Caco-2 (cell line): ENCODE results near the gene UAP1. TPM values are rescaled to one million over a fixed set of nuclear protein-coding genes. Genes with fewer than 3 reads are reported as not detected.
A peak's percentile ranks its signal among the peaks of the same experiment; 100 is the strongest.

Source experiments
- Bru-seq: library from RNA; stranded (reverse); fragments of 400-500 nt; gene quantifications from one replicate; lab custom pipeline; 2021; lab: Mats Ljungman, UMichigan
- BruChase-seq, 2 experiments: library from RNA; stranded (reverse); fragments of 400-500 nt; gene quantifications; one replicate each; lab custom pipeline; 2021; lab: Mats Ljungman, UMichigan
- BruUV-seq: library from RNA; stranded (reverse); fragments of 400-500 nt; replicated peaks from 2 replicates; lab custom pipeline; 2021; lab: Mats Ljungman, UMichigan
- CTCF ChIA-PET: fragments of 300-600 bp; sonication (Branson Sonifier 250); formaldehyde crosslinking; loops from one replicate; lab custom pipeline; 2022; ENCODE audit warnings: antibody characterized with exemption; lab: Charles Lee
- POLR2A ChIA-PET: fragments of 300-600 bp; sonication (Branson Sonifier 250); formaldehyde crosslinking; loops from one replicate; lab custom pipeline; 2022; ENCODE audit warnings: antibody characterized with exemption; lab: Charles Lee
- DNase-seq, 2 experiments: peaks; one replicate each; pipeline versions ENCODE4 v3.0.0 to v3.0.0-alpha.2; 2020 to 2022
- H3K27me3 ChIP-seq: replicated peaks from 2 replicates; pipeline ENCODE4 v1.6.0; 2011; ENCODE audit warnings: low read length; ENCODE audit not compliant: control insufficient read depth, insufficient read depth
- H3K36me3 ChIP-seq: 2 replicates; pipeline ENCODE4 v1.5.1; 2011; ENCODE audit warnings: low read length; ENCODE audit not compliant: control insufficient read depth, insufficient read depth
- H3K4me1 ChIP-seq: fragments of 250-450 bp; sonication (Bioruptor Pico); 2 replicates; pipeline ENCODE4 v1.5.1; 2020; ENCODE audit warnings: mild to moderate bottlenecking
- H3K4me3 ChIP-seq: 2 replicates; pipeline ENCODE4 v1.5.1; 2011; ENCODE audit warnings: low read depth, mild to moderate bottlenecking, control low read depth, low read length
- H3K9me3 ChIP-seq: fragments of 250-450 bp; sonication (Bioruptor Pico); 2 replicates; pipeline ENCODE4 v1.5.1; 2020; ENCODE audit warnings: mild to moderate bottlenecking, moderate library complexity
- H3K27ac Mint-ChIP-seq: one replicate; pipeline ENCODE4 v1.8.0; 2022; ENCODE audit warnings: mixed read lengths; ENCODE audit not compliant: unreplicated experiment
- H3K27me3 Mint-ChIP-seq: one replicate; pipeline ENCODE4 v1.8.0; 2022; ENCODE audit warnings: mixed read lengths; ENCODE audit not compliant: insufficient read depth, unreplicated experiment
- H3K36me3 Mint-ChIP-seq: one replicate; pipeline ENCODE4 v1.8.0; 2022; ENCODE audit warnings: mild to moderate bottlenecking, mixed read lengths; ENCODE audit not compliant: insufficient read depth, unreplicated experiment
- H3K4me1 Mint-ChIP-seq: one replicate; pipeline ENCODE4 v1.8.0; 2022; ENCODE audit warnings: low read depth, mixed read lengths; ENCODE audit not compliant: unreplicated experiment
- H3K4me3 Mint-ChIP-seq: one replicate; pipeline ENCODE4 v1.8.0; 2022; ENCODE audit warnings: mild to moderate bottlenecking, moderate library complexity, mixed read lengths; ENCODE audit not compliant: unreplicated experiment
- H3K9me3 Mint-ChIP-seq: one replicate; pipeline ENCODE4 v1.8.0; 2022; ENCODE audit warnings: mixed read lengths; ENCODE audit not compliant: unreplicated experiment
- intact Hi-C: fragments of 100-400 bp; cut with micrococcal nuclease; formaldehyde crosslinking; loops from one replicate; pipeline ENCODE4 v1.10.0; 2022; ENCODE audit not compliant: unreplicated experiment
- long read RNA-seq: library from polyadenylated mRNA; stranded (forward); transcript quantifications from one replicate; pipeline ENCODE4 v2.0.0, GENCODE V29; 2022
- total RNA-seq: library from RNA; stranded (reverse); gene quantifications from 2 replicates; pipeline ENCODE4 v1.2.3, GENCODE V29; 2022
- TF ChIP-seq, protein P1 (sequence below), 2 experiments: fragments of 200-600 bp in 1 of 2; IDR thresholded peaks; 1 replicate in 1 of 2; 2 replicates in 1 of 2; pipeline versions ENCODE4 v1.5.1 to v1.8.0; 2011 to 2022; ENCODE audit warnings: antibody characterized with exemption in 1 of 2, control low read depth in 1 of 2, inconsistent platforms in 1 of 2, low read depth in 1 of 2, low read length in 1 of 2, mild to moderate bottlenecking in 1 of 2, moderate library complexity in 1 of 2; ENCODE audit not compliant: insufficient read depth in 1 of 2, severe bottlenecking in 1 of 2, unreplicated experiment in 1 of 2

Gene UAP1
- total RNA-seq (35.2 and 39.8 TPM in 2 replicates), Bru-seq, nascent RNA (percentile 82 among the genes with signal in this experiment), BruChase-seq, experiment 1, labeled RNA remaining after a 2-hour chase (percentile 79 among the genes with signal in this experiment), BruChase-seq, experiment 2, labeled RNA remaining after a 6-hour chase (percentile 83 among the genes with signal in this experiment)
- long read RNA-seq, transcript UAP1-201 (11 exons, 2,377 nt) = major isoform, 39 of 83 reads
- long read RNA-seq, transcript UAP1-204 (10 exons, 2,294 nt) = minor isoform, 7 of 83 reads
- long read RNA-seq, partial matches to known transcripts = 5 of 83 reads
- long read RNA-seq, other reads (novel, unspliced or antisense) = 30 of 83 reads

DNA sequence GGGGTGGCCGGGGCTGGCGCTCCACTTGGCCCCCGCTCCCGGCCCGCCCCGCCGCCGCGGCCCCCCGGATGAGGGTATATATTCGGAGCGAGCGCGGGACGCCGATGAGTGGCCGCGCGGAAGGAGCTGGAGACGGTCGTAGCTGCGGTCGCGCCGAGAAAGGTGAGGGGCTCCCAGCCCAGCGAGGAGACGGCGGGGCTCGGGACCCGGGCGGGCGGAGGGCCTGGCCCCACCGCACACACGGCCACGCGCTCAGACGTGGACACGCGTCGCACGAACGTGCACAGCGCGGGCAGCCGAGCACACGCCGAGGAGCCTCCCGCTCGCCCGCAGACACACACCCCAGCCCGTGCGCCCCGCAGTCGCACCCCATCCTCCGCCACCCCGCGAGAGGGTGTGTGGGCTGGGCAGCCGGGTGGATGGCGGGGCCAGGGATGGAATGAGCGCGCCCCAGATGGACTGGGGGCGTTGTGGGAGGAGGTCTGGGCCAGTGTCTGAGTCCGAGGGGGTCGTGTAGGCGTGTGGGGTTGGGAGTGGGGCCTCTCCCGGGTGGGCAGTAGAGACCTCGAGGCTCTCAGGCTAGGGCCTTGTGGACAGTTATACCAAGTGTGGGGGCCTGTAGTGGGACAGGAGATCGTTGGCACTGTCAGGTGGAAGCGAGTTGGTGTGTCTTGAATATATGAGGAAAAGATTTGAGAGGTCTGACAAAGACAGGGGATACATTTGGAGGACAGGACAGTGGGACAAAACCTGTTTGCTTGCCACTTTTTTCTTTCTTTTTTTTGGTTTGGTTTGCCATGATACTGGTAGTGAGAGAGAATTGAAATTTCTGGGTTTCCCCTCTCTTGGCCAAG is at the start of gene UAP1:
UAP1 (plus strand) TSS at position 107 of the 854 bp plus-strand sequence. CDS start 4,347 bp downstream, outside the sequence.
- BruUV-seq = no TSS peak
- H3K36me3 Mint-ChIP-seq = peaks cover 27% of the 10 kb centered on the region
- intact Hi-C loops = loop anchor here (1.0 to 2.0 kb wide), 2 partner anchors 9 to 63 kb away; no protein-coding TSS in a partner anchor

DNA sequence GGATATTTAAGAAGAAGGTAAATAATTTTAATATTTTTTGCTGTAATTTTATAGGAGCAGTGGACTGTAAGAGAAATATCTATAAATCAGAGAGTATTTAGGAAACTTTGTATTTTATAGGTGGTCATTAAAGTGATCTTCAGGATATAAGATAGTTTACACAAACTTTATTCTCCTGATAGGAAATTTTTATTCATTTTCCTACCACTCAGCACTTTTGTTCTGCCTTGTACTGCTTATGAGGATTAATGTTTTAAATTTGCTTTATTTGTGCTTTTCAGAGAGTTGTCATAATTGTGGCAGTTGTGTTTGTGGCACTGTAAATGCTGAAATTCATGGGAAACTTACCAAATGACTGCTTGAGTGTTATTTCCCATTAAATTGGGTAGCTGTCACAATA is 34.2 kb upstream of the UAP1 start:
- no peaks in the 10 kb centered on the region for H3K9me3 Mint-ChIP-seq
- no peak overlapping the region for H3K27ac Mint-ChIP-seq
- intact Hi-C loops = no loop called here
- CTCF ChIA-PET = no interaction called here
- TF ChIP-seq, protein P1, sequence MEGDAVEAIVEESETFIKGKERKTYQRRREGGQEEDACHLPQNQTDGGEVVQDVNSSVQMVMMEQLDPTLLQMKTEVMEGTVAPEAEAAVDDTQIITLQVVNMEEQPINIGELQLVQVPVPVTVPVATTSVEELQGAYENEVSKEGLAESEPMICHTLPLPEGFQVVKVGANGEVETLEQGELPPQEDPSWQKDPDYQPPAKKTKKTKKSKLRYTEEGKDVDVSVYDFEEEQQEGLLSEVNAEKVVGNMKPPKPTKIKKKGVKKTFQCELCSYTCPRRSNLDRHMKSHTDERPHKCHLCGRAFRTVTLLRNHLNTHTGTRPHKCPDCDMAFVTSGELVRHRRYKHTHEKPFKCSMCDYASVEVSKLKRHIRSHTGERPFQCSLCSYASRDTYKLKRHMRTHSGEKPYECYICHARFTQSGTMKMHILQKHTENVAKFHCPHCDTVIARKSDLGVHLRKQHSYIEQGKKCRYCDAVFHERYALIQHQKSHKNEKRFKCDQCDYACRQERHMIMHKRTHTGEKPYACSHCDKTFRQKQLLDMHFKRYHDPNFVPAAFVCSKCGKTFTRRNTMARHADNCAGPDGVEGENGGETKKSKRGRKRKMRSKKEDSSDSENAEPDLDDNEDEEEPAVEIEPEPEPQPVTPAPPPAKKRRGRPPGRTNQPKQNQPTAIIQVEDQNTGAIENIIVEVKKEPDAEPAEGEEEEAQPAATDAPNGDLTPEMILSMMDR (IDR thresholded peaks at IDR 0.05; ENCODE audit: insufficient read depth in 1 of 2, low read depth in 1 of 2, low read length in 1 of 2, severe bottlenecking in 1 of 2, unreplicated experiment in 1 of 2) = no peak
- no peaks in the 10 kb centered on the region for H3K4me1 Mint-ChIP-seq
- no peaks in the 10 kb centered on the region for H3K27me3 Mint-ChIP-seq
- H3K36me3 Mint-ChIP-seq = peaks cover 22% of the 10 kb centered on the region
- no peak overlapping the region for H3K4me3 ChIP-seq
- BruUV-seq = no TSS peak
- no peak for DNase-seq
- H3K27me3 ChIP-seq = no peaks in the 10 kb centered on the region
- no peaks in the 10 kb centered on the region for H3K36me3 ChIP-seq
- no peaks in the 10 kb centered on the region for H3K9me3 ChIP-seq
- POLR2A ChIA-PET = no interaction called here
- no peaks in the 10 kb centered on the region for H3K4me1 ChIP-seq
- H3K4me3 Mint-ChIP-seq = no peak overlapping the region

More for the DNA sequence above, at the start of gene UAP1:
- H3K36me3 ChIP-seq = no peaks in the 10 kb centered on the region; the same call in 1 of the 2 replicates
- CTCF ChIA-PET = no interaction called here
- H3K4me1 ChIP-seq = peaks cover 16% of the 10 kb centered on the region
- H3K27ac Mint-ChIP-seq = peak within 1 kb of the TSS; percentile 96
- no peaks in the 10 kb centered on the region for H3K27me3 Mint-ChIP-seq
- no peaks in the 10 kb centered on the region for H3K9me3 ChIP-seq
- peaks cover 15% of the 10 kb centered on the region for H3K4me1 Mint-ChIP-seq
- POLR2A ChIA-PET = interaction anchor here (0.6 kb wide), 2 partner anchors 27 to 204 kb away, joined by 3 to 5 read pairs; no protein-coding TSS in a partner anchor
- no peaks in the 10 kb centered on the region for H3K9me3 Mint-ChIP-seq
- DNase-seq = no peak
- TF ChIP-seq, protein P1 (IDR thresholded peaks at IDR 0.05; ENCODE audit: insufficient read depth in 1 of 2, low read depth in 1 of 2, low read length in 1 of 2, severe bottlenecking in 1 of 2, unreplicated experiment in 1 of 2) = no peak
- H3K4me3 Mint-ChIP-seq = peak within 1 kb of the TSS; percentile 96
- peak within 1 kb of the TSS; percentile 98 for H3K4me3 ChIP-seq
- no peaks in the 10 kb centered on the region for H3K27me3 ChIP-seq

DNA sequence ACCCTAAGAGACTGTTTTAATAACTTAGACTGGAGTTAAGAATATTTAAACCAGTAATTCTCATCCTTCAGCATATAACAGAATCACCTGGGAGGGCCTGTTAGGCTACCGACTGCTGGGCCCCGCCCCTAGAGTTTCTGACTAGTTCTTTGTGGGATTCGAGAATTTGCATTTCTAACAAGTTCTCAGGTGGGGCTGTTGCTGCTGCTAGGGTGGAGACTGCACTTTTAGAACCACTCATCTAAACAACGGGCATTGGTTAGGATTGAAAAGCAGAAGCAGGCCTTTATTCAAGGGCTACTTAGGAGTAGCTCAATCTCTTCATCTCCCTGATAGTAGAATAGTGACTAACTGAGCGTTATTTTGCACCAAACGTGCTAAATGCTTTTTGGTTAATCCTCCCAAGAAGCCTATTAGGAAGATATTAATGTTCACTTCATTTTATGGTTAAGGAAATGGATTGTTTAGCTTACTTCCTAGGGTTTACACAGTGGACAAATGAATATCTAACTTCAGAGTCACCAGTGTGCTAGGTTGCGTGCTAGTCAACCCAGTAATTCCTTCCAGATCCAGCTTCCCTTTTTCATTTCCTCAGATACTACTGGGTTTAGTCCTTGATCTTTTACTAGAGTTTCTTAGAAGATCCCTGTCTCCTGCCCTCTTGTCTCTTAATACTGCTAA is 31.1 kb upstream of the UAP1 start:
- Histone ChIP-seq H3K9me3 (no peaks in the 10 kb centered on the region), H3K4me1 (no peaks in the 10 kb centered on the region), H3K27me3 (no peaks in the 10 kb centered on the region), H3K36me3 (no peaks in the 10 kb centered on the region), H3K4me3 (no peak overlapping the region)
- ChIA-PET POLR2A (no interaction called here), CTCF (no interaction called here)
- H3K27ac Mint-ChIP-seq = no peak overlapping the region
- TF ChIP-seq, protein P1 (IDR thresholded peaks at IDR 0.05; ENCODE audit: insufficient read depth in 1 of 2, low read depth in 1 of 2, low read length in 1 of 2, severe bottlenecking in 1 of 2, unreplicated experiment in 1 of 2) = no peak
- peaks cover 6% of the 10 kb centered on the region for H3K36me3 Mint-ChIP-seq
- BruUV-seq = no TSS peak
- no peaks in the 10 kb centered on the region for H3K9me3 Mint-ChIP-seq
- no peaks in the 10 kb centered on the region for H3K4me1 Mint-ChIP-seq
- no peaks in the 10 kb centered on the region for H3K27me3 Mint-ChIP-seq
- DNase-seq = no peak
- intact Hi-C loops = no loop called here
- no peak overlapping the region for H3K4me3 Mint-ChIP-seq
